ENCODE data around the gene MPIG6B. TPM values are rescaled to one million over a fixed set of nuclear protein-coding genes. Genes with fewer than 3 reads are reported as not detected.

The MPIG6B gene
- total RNA-seq, 2 donors from 2014 or later, result 3.4 to 129 TPM

GRCh38 chr6:31729979-31730630 is 6.9 kb downstream of the MPIG6B start:
- ATAC-seq (peak; percentile 65), DNase-seq (peak; percentile 49 to 67 (median 62))
- no peaks in the 10 kb centered on the region for H3K9me3 ChIP-seq (ENCODE audit: control insufficient read depth, low read length, poor library complexity, severe bottlenecking)
- peaks cover 5% of the 10 kb centered on the region for H3K36me3 Mint-ChIP-seq (ENCODE audit: low read depth)
- no peaks in the 10 kb centered on the region for H3K27me3 Mint-ChIP-seq
- H3K27ac Mint-ChIP-seq, result peak overlapping the region; percentile 79
- peak overlapping the region; percentile 96 for H3K4me3 Mint-ChIP-seq
- peaks cover 47% of the 10 kb centered on the region for H3K4me1 Mint-ChIP-seq

GRCh38 chr6:31730631-31731086 is 7.5 kb downstream of the MPIG6B start:
- no peak for ATAC-seq
- no peaks in the 10 kb centered on the region for H3K9me3 ChIP-seq (ENCODE audit: control insufficient read depth, low read length, poor library complexity, severe bottlenecking)
- peak overlapping the region; percentile 96 for H3K4me3 Mint-ChIP-seq
- H3K4me1 Mint-ChIP-seq, result peaks cover 50% of the 10 kb centered on the region
- H3K36me3 Mint-ChIP-seq (ENCODE audit: low read depth), result peaks cover 9% of the 10 kb centered on the region
- H3K27ac Mint-ChIP-seq, result peak overlapping the region; percentile 79
- no peak for DNase-seq
- H3K27me3 Mint-ChIP-seq, result no peaks in the 10 kb centered on the region

GRCh38 chr6:31732029-31732428 is 8.9 kb downstream of the MPIG6B start:
- Mint-ChIP-seq H3K4me3 (no peak overlapping the region), H3K4me1 (peaks cover 47% of the 10 kb centered on the region)

GRCh38 chr6:31733734-31734133 is 10.6 kb downstream of the MPIG6B start:
- no peaks in the 10 kb centered on the region for H3K27me3 Mint-ChIP-seq
- H3K9me3 ChIP-seq (ENCODE audit: control insufficient read depth, low read length, poor library complexity, severe bottlenecking), result no peaks in the 10 kb centered on the region
- peaks cover 55% of the 10 kb centered on the region for H3K4me1 Mint-ChIP-seq
- ATAC-seq, result no peak
- DNase-seq, result no peak
- peaks cover 11% of the 10 kb centered on the region for H3K36me3 Mint-ChIP-seq (ENCODE audit: low read depth)
- H3K27ac Mint-ChIP-seq, result peak overlapping the region; percentile 96
- H3K4me3 Mint-ChIP-seq, result peak overlapping the region; percentile 99

More at GRCh38 chr6:31732029-31732428, 8.9 kb downstream of the MPIG6B start:
- H3K36me3 Mint-ChIP-seq (ENCODE audit: low read depth), result peaks cover 11% of the 10 kb centered on the region
- no peak for ATAC-seq
- H3K27ac Mint-ChIP-seq, result no peak overlapping the region
- no peaks in the 10 kb centered on the region for H3K27me3 Mint-ChIP-seq
- no peaks in the 10 kb centered on the region for H3K9me3 ChIP-seq (ENCODE audit: control insufficient read depth, low read length, poor library complexity, severe bottlenecking)
- no peak for DNase-seq

- peak overlapping the region; percentile 99 for H3K4me3 Mint-ChIP-seq
- H3K9me3 ChIP-seq (ENCODE audit: control insufficient read depth, low read length, poor library complexity, severe bottlenecking), result no peaks in the 10 kb centered on the region
- H3K4me1 Mint-ChIP-seq, result peaks cover 57% of the 10 kb centered on the region
- H3K27ac Mint-ChIP-seq, result peak overlapping the region; percentile 96
- peaks cover 11% of the 10 kb centered on the region for H3K36me3 Mint-ChIP-seq (ENCODE audit: low read depth)
- no peak for ATAC-seq
- H3K27me3 Mint-ChIP-seq, result no peaks in the 10 kb centered on the region
- peak in 1 of 3 donors; percentile 31 for DNase-seq
Observed at GRCh38 chr6:31734247-31734820, 11.2 kb downstream of the MPIG6B start.

- DNase-seq (peak in 1 of 3 donors; percentile 47), ATAC-seq (peak; percentile 19)
- Mint-ChIP-seq H3K27me3 (no peaks in the 10 kb centered on the region), H3K27ac (peak overlapping the region; percentile 96), H3K4me1 (peaks cover 60% of the 10 kb centered on the region), H3K36me3 (ENCODE audit: low read depth) (peaks cover 11% of the 10 kb centered on the region), H3K4me3 (peak overlapping the region; percentile 99)
- H3K9me3 ChIP-seq (ENCODE audit: control insufficient read depth, low read length, poor library complexity, severe bottlenecking), result no peaks in the 10 kb centered on the region
Observed at GRCh38 chr6:31734821-31735406, 11.7 kb downstream of the MPIG6B start.

GRCh38 chr6:31736021-31736767 is 13.0 kb downstream of the MPIG6B start, which contains the start of gene CLIC1:
Gene CLIC1 (minus strand): TSS chr6:31736530. CDS start chr6:31736300, 230 bp downstream.
- Mint-ChIP-seq H3K27me3 (no peaks in the 10 kb centered on the region), H3K4me3 (peak within 1 kb of the TSS; percentile 99), H3K27ac (peak within 1 kb of the TSS; percentile 96), H3K36me3 (ENCODE audit: low read depth) (peaks cover 8% of the 10 kb centered on the region), H3K4me1 (peaks cover 62% of the 10 kb centered on the region)
- H3K9me3 ChIP-seq (ENCODE audit: control insufficient read depth, low read length, poor library complexity, severe bottlenecking), result no peaks in the 10 kb centered on the region
- DNase-seq (peak in 2 of 3 donors; percentile 62 to 65), ATAC-seq (peak; percentile 16)

GRCh38 chr6:31736768-31737314 is 13.7 kb downstream of the MPIG6B start:
- no peaks in the 10 kb centered on the region for H3K27me3 Mint-ChIP-seq
- peak overlapping the region; percentile 96 for H3K27ac Mint-ChIP-seq

GRCh38 chr6:31737315-31737990 is 14.3 kb downstream of the MPIG6B start:
- ATAC-seq (no peak), DNase-seq (no peak)
- Mint-ChIP-seq H3K4me1 (peaks cover 62% of the 10 kb centered on the region), H3K36me3 (ENCODE audit: low read depth) (peaks cover 8% of the 10 kb centered on the region), H3K4me3 (peak overlapping the region; percentile 99), H3K27me3 (no peaks in the 10 kb centered on the region), H3K27ac (peak overlapping the region; percentile 96)
- no peaks in the 10 kb centered on the region for H3K9me3 ChIP-seq (ENCODE audit: control insufficient read depth, low read length, poor library complexity, severe bottlenecking)

More at GRCh38 chr6:31736768-31737314, 13.7 kb downstream of the MPIG6B start:
- peaks cover 8% of the 10 kb centered on the region for H3K36me3 Mint-ChIP-seq (ENCODE audit: low read depth)
- H3K4me3 Mint-ChIP-seq, result peak overlapping the region; percentile 99
- no peaks in the 10 kb centered on the region for H3K9me3 ChIP-seq (ENCODE audit: control insufficient read depth, low read length, poor library complexity, severe bottlenecking)
- peaks cover 62% of the 10 kb centered on the region for H3K4me1 Mint-ChIP-seq
- DNase-seq (no peak), ATAC-seq (no peak)

GRCh38 chr6:31737991-31738979 is 15.1 kb downstream of the MPIG6B start:
- H3K9me3 ChIP-seq (ENCODE audit: control insufficient read depth, low read length, poor library complexity, severe bottlenecking), result no peaks in the 10 kb centered on the region
- DNase-seq, result peak; percentile 29 to 54 (median 39)
- Mint-ChIP-seq H3K36me3 (ENCODE audit: low read depth) (peaks cover 8% of the 10 kb centered on the region), H3K27me3 (no peaks in the 10 kb centered on the region), H3K27ac (peak overlapping the region; percentile 96), H3K4me1 (peaks cover 67% of the 10 kb centered on the region), H3K4me3 (peak overlapping the region; percentile 99)
- ATAC-seq, result peak; percentile 58

- H3K36me3 Mint-ChIP-seq (ENCODE audit: low read depth), result peaks cover 8% of the 10 kb centered on the region
Observed at GRCh38 chr6:31739639-31740396, 16.6 kb downstream of the MPIG6B start, which contains the start of gene MSH5. Gene MSH5 (plus strand): TSS chr6:31740005. CDS start chr6:31740467, 462 bp downstream.

More at GRCh38 chr6:31739639-31740396, 16.6 kb downstream of the MPIG6B start, which contains the start of gene MSH5:
- H3K9me3 ChIP-seq (ENCODE audit: control insufficient read depth, low read length, poor library complexity, severe bottlenecking), result no peaks in the 10 kb centered on the region
- DNase-seq, result peak; percentile 87 to 94 (median 91)
- peak within 1 kb of the TSS; percentile 96 for H3K27ac Mint-ChIP-seq
- peak; percentile 90 for ATAC-seq
- H3K4me1 Mint-ChIP-seq, result peaks cover 61% of the 10 kb centered on the region
- no peaks in the 10 kb centered on the region for H3K27me3 Mint-ChIP-seq
- peak within 1 kb of the TSS; percentile 99 for H3K4me3 Mint-ChIP-seq
